Occipital lobe (tissue), 3 donors: ENCODE data around the gene PGPEP1. TPM values are rescaled to one million over a fixed set of nuclear protein-coding genes. Genes with fewer than 3 reads are reported as not detected.
A peak's percentile ranks its signal among the peaks of the same experiment; 100 is the strongest.

Experiments
- DNase-seq: peaks from one replicate; lab custom pipeline; 2025; lab: John Stamatoyannopoulos, UW
- small RNA-seq: library from RNA; depleted of rRNA; stranded (forward); fragments of <200 nt; gene quantifications from one replicate; pipeline ENCODE3, GENCODE V24; 2014
- total RNA-seq: library from RNA; depleted of rRNA; stranded (reverse); fragments of >200 nt; gene quantifications from one replicate; pipeline ENCODE4 v1.2.3, GENCODE V29; 2014

Gene PGPEP1
- total RNA-seq, 1 donor from 2014 or later: 14.2 TPM

GRCh38 chr19:18417250-18418028 is 77.0 kb downstream of the PGPEP1 start:
- no peak for DNase-seq

- DNase-seq: no peak
Measured at GRCh38 chr19:18418029-18418482, 77.7 kb downstream of the PGPEP1 start.

GRCh38 chr19:18418483-18419194 is 78.2 kb downstream of the PGPEP1 start:
- peak; percentile 74 for DNase-seq

GRCh38 chr19:18419195-18419698 is 78.8 kb downstream of the PGPEP1 start, which contains the start of gene SSBP4:
Gene SSBP4 (plus strand): TSS chr19:18419398. CDS start chr19:18419649, 251 bp downstream.
- no peak for DNase-seq

Small RNA genes within 50 kb of the gene (small RNA-seq; reads per million reads assigned to genes)
- gene MIR3189 (not detected), gene RN7SL513P (not detected)

Other genes starting within 250 kb of the PGPEP1 start
- 5.0 TPM for gene MAST3, start 242.8 kb upstream of the PGPEP1 start, total RNA-seq
- 43.5 TPM for gene PIK3R2, start 187.4 kb upstream of the PGPEP1 start, total RNA-seq
- 0.62 TPM for gene IFI30, start 166.8 kb upstream of the PGPEP1 start, total RNA-seq
- 7.8 TPM for gene MPV17L2, start 147.4 kb upstream of the PGPEP1 start, total RNA-seq
- gene RAB3A, start 136.6 kb upstream of the PGPEP1 start, total RNA-seq: 50.4 TPM
- 0.47 TPM for gene PDE4C, start 114.2 kb upstream of the PGPEP1 start, total RNA-seq
- gene IQCN, start 66.1 kb upstream of the PGPEP1 start, total RNA-seq: 0.47 TPM
- 70.7 TPM for gene JUND, start 59.0 kb upstream of the PGPEP1 start, total RNA-seq
- gene LSM4, start 17.5 kb upstream of the PGPEP1 start, total RNA-seq: 72.2 TPM
- not detected for gene GDF15, start 45.6 kb downstream of the PGPEP1 start, total RNA-seq
- gene LRRC25, start 57.0 kb downstream of the PGPEP1 start, total RNA-seq: 0.78 TPM
- gene SSBP4, start 78.8 kb downstream of the PGPEP1 start, total RNA-seq: 75.6 TPM
- gene ISYNA1, start 97.5 kb downstream of the PGPEP1 start, total RNA-seq: 95.1 TPM
- 6.6 TPM for gene ELL, start 181.5 kb downstream of the PGPEP1 start, total RNA-seq
- gene FKBP8, start 203.0 kb downstream of the PGPEP1 start, total RNA-seq: 118 TPM
- gene KXD1, start 217.3 kb downstream of the PGPEP1 start, total RNA-seq: 16.4 TPM
- 530 TPM for gene UBA52, start 231.3 kb downstream of the PGPEP1 start, total RNA-seq
- 20.0 TPM for gene REX1BD, start 248.2 kb downstream of the PGPEP1 start, total RNA-seq